Endothelial cell (in vitro differentiated cells): ENCODE data around the gene NUDT14. TPM values are rescaled to one million over a fixed set of nuclear protein-coding genes. Genes with fewer than 3 reads are reported as not detected.

ENCODE experiments used
- DNase-seq: peaks from one replicate; pipeline ENCODE4 v3.0.0; 2021; ENCODE audit warnings: low spot score
- H3K27ac Mint-ChIP-seq: one replicate; pipeline ENCODE4 v1.8.0; 2021; ENCODE audit warnings: mixed read lengths, inconsistent platforms; ENCODE audit not compliant: unreplicated experiment
- H3K27me3 Mint-ChIP-seq: one replicate; pipeline ENCODE4 v1.8.0; 2021; ENCODE audit warnings: mild to moderate bottlenecking, moderate library complexity, mixed read lengths, inconsistent platforms; ENCODE audit not compliant: unreplicated experiment
- H3K36me3 Mint-ChIP-seq: one replicate; pipeline ENCODE4 v1.8.0; 2021; ENCODE audit warnings: mild to moderate bottlenecking, low read depth, mixed read lengths, inconsistent platforms; ENCODE audit not compliant: unreplicated experiment
- H3K4me1 Mint-ChIP-seq: one replicate; pipeline ENCODE4 v1.8.0; 2021; ENCODE audit warnings: mild to moderate bottlenecking, mixed read lengths, inconsistent platforms; ENCODE audit not compliant: unreplicated experiment
- H3K4me3 Mint-ChIP-seq: one replicate; pipeline ENCODE4 v1.8.0; 2021; ENCODE audit warnings: mild to moderate bottlenecking, mixed read lengths, inconsistent platforms; ENCODE audit not compliant: unreplicated experiment
- H3K9me3 Mint-ChIP-seq: one replicate; pipeline ENCODE4 v1.8.0; 2021; ENCODE audit warnings: mixed read lengths, inconsistent platforms; ENCODE audit not compliant: unreplicated experiment
- total RNA-seq: library from RNA; stranded (reverse); fragmentation: NEBNext Ultra II Directional; extraction: Animal tissue kit (Norgen Biotek cat#: 25700); gene quantifications from one replicate; pipeline ENCODE4 v1.2.1, GENCODE V29; 2021; ENCODE audit not compliant: unreplicated experiment
- TF ChIP-seq, protein P1 (sequence below): fragments of 200-600 bp; sonication (generic); IDR thresholded peaks from one replicate; pipeline ENCODE4 v1.5.0; 2021; ENCODE audit warnings: antibody characterized with exemption; ENCODE audit not compliant: unreplicated experiment

The NUDT14 gene
- total RNA-seq, 1 donor from 2014 or later: 135 TPM

DNA sequence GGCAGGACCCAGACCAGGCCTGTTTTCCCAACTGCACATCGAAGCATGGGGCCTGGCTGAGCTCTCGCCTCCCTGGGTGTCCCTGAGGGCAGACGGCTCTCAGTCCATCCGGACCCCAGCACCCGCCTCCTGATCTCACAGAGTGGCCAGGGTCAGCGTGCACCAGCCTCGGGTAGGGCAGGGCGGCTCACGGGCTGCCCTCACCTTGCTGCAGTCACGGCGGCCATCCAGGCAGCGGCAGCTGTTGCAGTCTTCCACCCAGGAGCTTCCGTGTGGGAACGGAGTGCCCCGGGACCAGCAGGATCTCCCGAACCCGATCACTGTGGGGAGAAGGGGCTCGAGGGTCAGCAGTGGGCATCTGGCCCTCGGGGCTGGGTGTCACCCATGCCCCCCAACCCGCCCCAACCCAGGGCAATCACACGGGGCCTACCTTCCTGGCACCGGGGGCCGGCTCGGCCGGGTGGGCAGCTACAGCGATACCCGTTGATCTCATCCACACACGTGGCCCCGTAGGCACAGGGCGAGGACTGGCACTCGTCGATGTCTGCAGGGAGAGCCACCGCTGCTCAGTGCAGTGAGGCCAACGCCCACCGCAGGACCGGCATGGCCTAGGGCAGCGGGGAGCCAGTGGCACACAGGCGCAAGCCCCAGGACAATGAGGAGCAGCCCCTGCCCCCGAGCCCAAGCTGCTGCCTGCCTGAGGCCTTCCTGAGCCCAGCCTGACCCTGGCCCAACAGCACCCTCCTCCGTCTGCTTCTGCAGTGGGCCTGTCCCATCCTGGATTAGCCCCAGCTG is 34.7 kb downstream of the NUDT14 start:
- TF ChIP-seq, protein P1, sequence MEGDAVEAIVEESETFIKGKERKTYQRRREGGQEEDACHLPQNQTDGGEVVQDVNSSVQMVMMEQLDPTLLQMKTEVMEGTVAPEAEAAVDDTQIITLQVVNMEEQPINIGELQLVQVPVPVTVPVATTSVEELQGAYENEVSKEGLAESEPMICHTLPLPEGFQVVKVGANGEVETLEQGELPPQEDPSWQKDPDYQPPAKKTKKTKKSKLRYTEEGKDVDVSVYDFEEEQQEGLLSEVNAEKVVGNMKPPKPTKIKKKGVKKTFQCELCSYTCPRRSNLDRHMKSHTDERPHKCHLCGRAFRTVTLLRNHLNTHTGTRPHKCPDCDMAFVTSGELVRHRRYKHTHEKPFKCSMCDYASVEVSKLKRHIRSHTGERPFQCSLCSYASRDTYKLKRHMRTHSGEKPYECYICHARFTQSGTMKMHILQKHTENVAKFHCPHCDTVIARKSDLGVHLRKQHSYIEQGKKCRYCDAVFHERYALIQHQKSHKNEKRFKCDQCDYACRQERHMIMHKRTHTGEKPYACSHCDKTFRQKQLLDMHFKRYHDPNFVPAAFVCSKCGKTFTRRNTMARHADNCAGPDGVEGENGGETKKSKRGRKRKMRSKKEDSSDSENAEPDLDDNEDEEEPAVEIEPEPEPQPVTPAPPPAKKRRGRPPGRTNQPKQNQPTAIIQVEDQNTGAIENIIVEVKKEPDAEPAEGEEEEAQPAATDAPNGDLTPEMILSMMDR: no peak
- Mint-ChIP-seq H3K36me3 (peaks cover 17% of the 10 kb centered on the region), H3K4me3 (no peak overlapping the region), H3K9me3 (no peaks in the 10 kb centered on the region), H3K4me1 (no peaks in the 10 kb centered on the region), H3K27me3 (peaks cover 12% of the 10 kb centered on the region), H3K27ac (no peak overlapping the region)
- DNase-seq: no peak

DNA sequence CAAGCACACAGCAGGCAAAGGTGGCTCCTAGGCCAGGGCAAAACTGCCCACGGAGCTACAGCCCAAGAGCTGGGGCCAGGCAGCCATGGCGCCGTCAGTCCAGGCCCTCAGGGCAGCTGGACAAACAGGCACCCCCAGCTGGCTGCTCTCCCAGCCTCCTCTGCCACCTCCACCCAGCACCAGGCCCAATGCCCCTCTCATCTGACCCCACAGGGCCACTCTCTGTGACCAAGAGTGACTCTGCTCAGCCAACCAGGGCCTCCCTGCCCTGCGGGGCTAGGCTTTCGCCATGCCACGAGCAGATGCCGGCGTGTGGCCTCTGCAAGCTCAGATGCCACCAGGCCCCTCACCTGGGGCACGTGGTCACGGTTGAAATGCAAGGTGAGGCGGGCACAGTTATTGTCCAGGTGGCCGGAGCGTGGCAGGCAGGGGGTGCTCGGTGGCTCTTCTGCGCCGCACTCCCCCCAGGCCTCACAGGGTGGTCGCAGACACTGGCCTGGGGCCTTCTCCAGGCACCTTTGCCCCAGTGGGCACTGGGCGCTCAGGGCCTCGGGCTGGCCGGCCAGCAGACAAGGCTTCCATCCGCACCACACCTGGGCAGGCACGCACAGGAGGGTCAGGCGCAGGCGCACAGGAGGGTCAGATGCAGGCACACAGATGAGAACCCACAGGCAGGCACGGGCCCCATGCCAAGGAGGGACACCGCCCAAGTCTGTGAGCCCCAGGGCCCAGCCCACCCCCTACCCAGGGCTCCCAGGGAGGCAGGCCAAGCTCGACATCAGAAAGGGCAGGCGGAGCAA is 35.5 kb downstream of the NUDT14 start:
- TF ChIP-seq, protein P1: no peak

DNA sequence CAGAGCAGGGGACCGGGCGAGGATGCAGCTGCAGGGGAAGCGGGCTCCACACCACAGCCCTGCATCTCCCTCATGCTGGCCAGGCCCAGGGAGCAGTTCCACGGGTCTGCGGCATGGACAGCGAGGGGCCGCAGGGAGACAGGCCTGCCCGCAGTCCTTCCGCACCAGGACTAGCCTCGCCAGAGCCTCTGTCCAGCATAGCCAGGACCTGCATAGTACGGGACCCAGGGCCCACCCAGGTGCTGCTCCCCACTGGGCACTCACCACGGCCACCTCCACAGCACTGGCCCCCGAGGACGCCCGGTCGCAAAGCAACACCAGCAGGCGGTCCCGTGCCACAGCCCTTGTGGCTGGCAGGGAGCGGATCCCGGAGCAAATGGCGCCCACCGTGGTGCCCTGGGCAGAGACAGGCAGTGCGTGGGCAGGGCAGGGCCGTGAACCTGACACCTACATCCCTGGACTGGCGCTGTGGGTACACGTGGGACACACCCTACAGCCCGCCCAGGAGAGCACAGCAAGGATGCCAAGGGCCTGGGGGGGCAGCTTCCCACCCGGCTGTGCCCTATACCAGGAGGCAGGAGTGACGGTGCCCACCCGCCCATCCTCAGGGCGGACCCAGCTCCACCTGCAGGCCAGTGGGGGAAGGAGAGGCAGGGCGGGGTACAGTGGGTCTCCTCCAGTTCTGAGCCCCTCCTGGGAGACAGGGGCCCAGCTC is 36.3 kb downstream of the NUDT14 start:
- Mint-ChIP-seq H3K36me3 (peaks cover 32% of the 10 kb centered on the region), H3K27ac (no peak overlapping the region), H3K27me3 (peaks cover 20% of the 10 kb centered on the region), H3K9me3 (no peaks in the 10 kb centered on the region), H3K4me1 (no peaks in the 10 kb centered on the region), H3K4me3 (no peak overlapping the region)
- DNase-seq: no peak
- TF ChIP-seq, protein P1: no peak

More for the DNA sequence above, 35.5 kb downstream of the NUDT14 start:
- Mint-ChIP-seq H3K4me1 (no peaks in the 10 kb centered on the region), H3K4me3 (no peak overlapping the region), H3K27me3 (peaks cover 17% of the 10 kb centered on the region), H3K27ac (no peak overlapping the region), H3K9me3 (no peaks in the 10 kb centered on the region), H3K36me3 (peaks cover 25% of the 10 kb centered on the region)
- DNase-seq: no peak

DNA sequence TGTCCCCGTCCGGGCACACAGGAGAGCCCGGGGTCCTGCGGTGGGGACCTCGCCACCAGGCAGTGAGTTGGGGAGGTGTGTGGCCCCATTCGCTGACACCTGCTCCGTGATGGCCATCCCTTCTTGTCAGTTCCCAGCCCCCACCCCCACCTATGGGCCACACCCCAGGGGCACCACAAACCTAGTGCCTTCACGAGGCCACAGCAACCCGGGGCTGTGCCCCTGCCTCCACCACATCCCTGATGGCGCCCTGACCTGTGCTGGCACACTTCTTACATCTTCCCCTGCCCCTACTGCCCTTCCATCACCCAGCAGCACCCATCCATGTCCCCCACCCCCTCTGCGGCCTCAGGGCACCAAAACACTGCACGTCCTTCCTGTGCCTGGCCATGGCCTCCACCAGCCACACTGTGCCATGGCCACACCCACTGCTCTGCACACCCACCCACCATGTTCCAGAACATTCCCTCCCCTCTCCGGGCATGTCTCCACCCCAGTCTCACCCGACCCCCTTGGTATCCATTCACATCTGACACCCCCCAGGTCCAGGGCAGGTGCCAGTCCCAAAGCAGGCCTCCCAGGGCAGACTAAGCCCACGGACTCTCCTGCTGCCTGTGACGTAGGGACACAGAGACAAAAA is 37.0 kb downstream of the NUDT14 start:
- no peaks in the 10 kb centered on the region for H3K9me3 Mint-ChIP-seq
- no peak for DNase-seq
- no peak overlapping the region for H3K27ac Mint-ChIP-seq
- H3K4me3 Mint-ChIP-seq: peak overlapping the region; percentile 62
- TF ChIP-seq, protein P1: no peak
- H3K4me1 Mint-ChIP-seq: no peaks in the 10 kb centered on the region
- H3K27me3 Mint-ChIP-seq: peaks cover 20% of the 10 kb centered on the region
- peaks cover 33% of the 10 kb centered on the region for H3K36me3 Mint-ChIP-seq
